ENCODE results near the gene ZNF443.

ZNF443 gene

GRCh38 chr19:12482509-12482886 lies 41.7 kb upstream of the ZNF443 start:
- TF ChIP-seq REST (IDR thresholded peaks at IDR 0.05; ENCODE audit: low read depth) (no peak), USF1 (IDR thresholded peaks at IDR 0.05) (no peak), CREB1 (IDR thresholded peaks at IDR 0.05; ENCODE audit: low read depth) (no peak), TAF1 (IDR thresholded peaks at IDR 0.05; ENCODE audit: low read depth) (no peak), MAX (IDR thresholded peaks at IDR 0.05) (no peak), EGR1 (IDR thresholded peaks at IDR 0.05) (no peak), NFIC (IDR thresholded peaks at IDR 0.05) (no peak), CEBPB (IDR thresholded peaks at IDR 0.05) (no peak), FOXM1 (IDR thresholded peaks at IDR 0.05; ENCODE audit: borderline replicate concordance, low read depth) (no peak), EP300 (IDR thresholded peaks at IDR 0.05; ENCODE audit: borderline replicate concordance) (no peak), YY1 (IDR thresholded peaks at IDR 0.05; ENCODE audit: low read depth) (no peak)

- TF ChIP-seq RAD21 (IDR thresholded peaks at IDR 0.05; ENCODE audit: low read depth) (no peak), TCF12 (IDR thresholded peaks at IDR 0.05; ENCODE audit: low read depth) (no peak), EGR1 (IDR thresholded peaks at IDR 0.05) (no peak), CREB1 (IDR thresholded peaks at IDR 0.05; ENCODE audit: low read depth) (no peak), YY1 (IDR thresholded peaks at IDR 0.05; ENCODE audit: low read depth) (no peak), TEAD4 (IDR thresholded peaks at IDR 0.05) (no peak), USF1 (IDR thresholded peaks at IDR 0.05) (no peak)
These were observed 41.1 kb upstream of the ZNF443 start for GRCh38 chr19:12481781-12482508.

- TF ChIP-seq MAX (IDR thresholded peaks at IDR 0.05) (no peak), EP300 (IDR thresholded peaks at IDR 0.05; ENCODE audit: borderline replicate concordance) (no peak), USF1 (IDR thresholded peaks at IDR 0.05) (no peak), NFIC (IDR thresholded peaks at IDR 0.05) (no peak), FOXM1 (IDR thresholded peaks at IDR 0.05; ENCODE audit: borderline replicate concordance, low read depth) (no peak), EGR1 (IDR thresholded peaks at IDR 0.05) (no peak), CREB1 (IDR thresholded peaks at IDR 0.05; ENCODE audit: low read depth) (no peak), TEAD4 (IDR thresholded peaks at IDR 0.05) (no peak), CEBPB (IDR thresholded peaks at IDR 0.05) (no peak), TAF1 (IDR thresholded peaks at IDR 0.05; ENCODE audit: low read depth) (no peak)
These were observed 37.6 kb upstream of the ZNF443 start for GRCh38 chr19:12478234-12478941.

GRCh38 chr19:12465211-12465610 lies 24.4 kb upstream of the ZNF443 start:
- TF ChIP-seq USF1 (IDR thresholded peaks at IDR 0.05) (0 out of 2 replicates have a peak, but pooled peaks have one; percentile 24), EP300 (IDR thresholded peaks at IDR 0.05; ENCODE audit: borderline replicate concordance) (no peak)

GRCh38 chr19:12464769-12465168 lies 23.9 kb upstream of the ZNF443 start:
- TF ChIP-seq NFIC (IDR thresholded peaks at IDR 0.05): no peak
- no peak for TF ChIP-seq MAX (IDR thresholded peaks at IDR 0.05)
- TF ChIP-seq EGR1 (IDR thresholded peaks at IDR 0.05): no peak
- no peak for TF ChIP-seq RAD21 (IDR thresholded peaks at IDR 0.05; ENCODE audit: low read depth)
- TF ChIP-seq TEAD4 (IDR thresholded peaks at IDR 0.05): no peak
- TF ChIP-seq TCF12 (IDR thresholded peaks at IDR 0.05; ENCODE audit: low read depth): no peak
- no peak for TF ChIP-seq CREB1 (IDR thresholded peaks at IDR 0.05; ENCODE audit: low read depth)
- no peak for TF ChIP-seq CEBPB (IDR thresholded peaks at IDR 0.05)
- no peak for TF ChIP-seq YY1 (IDR thresholded peaks at IDR 0.05; ENCODE audit: low read depth)
- TF ChIP-seq TAF1 (IDR thresholded peaks at IDR 0.05; ENCODE audit: low read depth): no peak
- TF ChIP-seq REST (IDR thresholded peaks at IDR 0.05; ENCODE audit: low read depth): no peak
- TF ChIP-seq EP300 (IDR thresholded peaks at IDR 0.05; ENCODE audit: borderline replicate concordance): no peak
- TF ChIP-seq USF1 (IDR thresholded peaks at IDR 0.05): no peak
- TF ChIP-seq FOXM1 (IDR thresholded peaks at IDR 0.05; ENCODE audit: borderline replicate concordance, low read depth): no peak
- no peak for TF ChIP-seq ZBTB7A (IDR thresholded peaks at IDR 0.05; ENCODE audit: low read depth)
